Choroid plexus epithelial cell (primary cell): Measurements from ENCODE around the gene NADK2.

Experiments used
- DNase-seq: peaks from one replicate; pipeline ENCODE4 v3.0.0-alpha.2; 2010; ENCODE audit warnings: low read depth
- H3K4me3 ChIP-seq: 2 replicates; pipeline ENCODE4 v1.5.1; 2011; ENCODE audit warnings: low read depth, mild to moderate bottlenecking, control low read depth, low read length, moderate library complexity
- TF ChIP-seq, protein P1 (sequence below): conservative IDR thresholded peaks from 2 replicates; pipeline ENCODE4 v1.5.1; 2011; ENCODE audit warnings: low read depth, mild to moderate bottlenecking, control low read depth, inconsistent platforms, low read length, moderate library complexity

The NADK2 gene

GRCh38 chr5:36150676-36151433 is 90.9 kb downstream of the NADK2 start:
- peak; percentile 57 for DNase-seq
- TF ChIP-seq, protein P1, sequence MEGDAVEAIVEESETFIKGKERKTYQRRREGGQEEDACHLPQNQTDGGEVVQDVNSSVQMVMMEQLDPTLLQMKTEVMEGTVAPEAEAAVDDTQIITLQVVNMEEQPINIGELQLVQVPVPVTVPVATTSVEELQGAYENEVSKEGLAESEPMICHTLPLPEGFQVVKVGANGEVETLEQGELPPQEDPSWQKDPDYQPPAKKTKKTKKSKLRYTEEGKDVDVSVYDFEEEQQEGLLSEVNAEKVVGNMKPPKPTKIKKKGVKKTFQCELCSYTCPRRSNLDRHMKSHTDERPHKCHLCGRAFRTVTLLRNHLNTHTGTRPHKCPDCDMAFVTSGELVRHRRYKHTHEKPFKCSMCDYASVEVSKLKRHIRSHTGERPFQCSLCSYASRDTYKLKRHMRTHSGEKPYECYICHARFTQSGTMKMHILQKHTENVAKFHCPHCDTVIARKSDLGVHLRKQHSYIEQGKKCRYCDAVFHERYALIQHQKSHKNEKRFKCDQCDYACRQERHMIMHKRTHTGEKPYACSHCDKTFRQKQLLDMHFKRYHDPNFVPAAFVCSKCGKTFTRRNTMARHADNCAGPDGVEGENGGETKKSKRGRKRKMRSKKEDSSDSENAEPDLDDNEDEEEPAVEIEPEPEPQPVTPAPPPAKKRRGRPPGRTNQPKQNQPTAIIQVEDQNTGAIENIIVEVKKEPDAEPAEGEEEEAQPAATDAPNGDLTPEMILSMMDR = no peak
- peak overlapping the region; percentile 75 for H3K4me3 ChIP-seq

DNA sequence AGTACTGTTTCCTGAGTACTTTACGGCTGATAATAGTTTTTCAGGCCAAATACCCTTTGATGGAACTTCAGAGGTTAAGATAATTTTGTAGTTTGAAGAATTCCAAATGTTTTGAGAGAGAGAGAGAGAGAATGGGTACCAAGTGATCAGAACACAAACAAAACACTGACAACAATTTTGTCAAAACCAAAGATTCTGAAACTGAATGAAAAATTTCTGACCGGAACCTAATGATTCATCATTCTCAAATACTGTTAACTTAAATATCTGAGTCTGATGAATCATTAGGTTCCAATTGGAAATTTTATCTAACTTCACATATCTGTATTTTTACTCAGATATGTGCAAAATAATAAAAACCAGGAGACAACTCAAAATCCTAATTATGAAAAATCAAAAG is 94.0 kb downstream of the NADK2 start:
- H3K4me3 ChIP-seq = no peak overlapping the region
- TF ChIP-seq, protein P1 = no peak
- DNase-seq = peak; percentile 31

DNA sequence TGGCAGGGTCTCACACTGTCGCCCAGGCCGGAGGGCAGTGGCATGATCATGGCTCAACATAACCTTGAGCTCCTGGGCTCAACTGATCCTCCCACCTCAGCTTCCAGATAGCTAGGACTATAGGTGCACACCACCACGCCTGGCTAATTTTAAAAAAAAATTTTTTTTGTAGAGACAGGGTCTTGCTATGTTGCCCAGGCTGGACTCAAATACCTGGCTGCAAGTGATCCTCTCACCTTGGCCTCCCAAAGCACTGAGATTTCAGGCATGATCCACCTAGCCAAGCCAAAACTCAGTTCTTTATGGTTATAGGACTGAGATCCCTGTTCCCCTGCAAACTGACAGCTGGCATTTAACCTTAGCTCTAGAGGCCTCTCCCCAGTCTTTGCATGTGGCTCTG is 95.3 kb downstream of the NADK2 start:
- DNase-seq = no peak
- H3K4me3 ChIP-seq = no peak overlapping the region
- TF ChIP-seq, protein P1 = no peak

DNA sequence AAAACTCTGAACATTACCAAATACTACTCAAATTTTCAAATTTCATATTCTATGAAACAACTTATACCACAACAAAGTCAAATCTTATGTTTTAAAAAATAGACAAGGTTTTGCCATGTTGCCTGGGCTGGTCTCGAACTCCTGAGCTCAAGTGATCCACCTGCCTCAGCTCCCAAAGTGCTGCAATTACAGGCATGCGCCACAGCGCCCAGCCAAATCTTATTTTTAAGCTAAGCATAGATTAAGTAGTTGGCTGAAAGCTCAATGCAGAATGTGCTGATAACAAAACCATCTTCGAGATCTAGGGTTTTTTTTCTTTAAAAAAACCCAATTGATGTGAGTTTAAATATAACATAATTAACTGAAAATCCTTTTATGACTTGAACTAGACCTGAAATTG is 96.4 kb downstream of the NADK2 start:
- TF ChIP-seq, protein P1 = no peak

More for the DNA sequence above, 96.4 kb downstream of the NADK2 start:
- no peak for DNase-seq
- H3K4me3 ChIP-seq = no peak overlapping the region
